GM12801 (cell line): ENCODE data around the gene ARMC9.

Experiments used
- CTCF ChIP-seq: IDR thresholded peaks from one replicate; pipeline ENCODE4 v1.5.1; 2011; ENCODE audit warnings: control low read depth; ENCODE audit not compliant: insufficient read length; ENCODE audit errors: extremely low read depth

ARMC9 gene

GRCh38 chr2:231321021-231321420 is 122.6 kb downstream of the ARMC9 start:
- no peak for TF ChIP-seq CTCF

- TF ChIP-seq CTCF: no peak
Measured at GRCh38 chr2:231321556-231322334, 123.3 kb downstream of the ARMC9 start.

GRCh38 chr2:231323316-231323715 is 124.9 kb downstream of the ARMC9 start:
- no peak for TF ChIP-seq CTCF

- no peak for TF ChIP-seq CTCF
Measured at GRCh38 chr2:231325826-231326225, 127.4 kb downstream of the ARMC9 start.

GRCh38 chr2:231326404-231326803 is 128.0 kb downstream of the ARMC9 start:
- TF ChIP-seq CTCF: no peak

- TF ChIP-seq CTCF: no peak
Measured at GRCh38 chr2:231330311-231330710, 131.9 kb downstream of the ARMC9 start.

GRCh38 chr2:231331533-231331932 is 133.1 kb downstream of the ARMC9 start:
- no peak for TF ChIP-seq CTCF

GRCh38 chr2:231332388-231332787 is 134.0 kb downstream of the ARMC9 start:
- no peak for TF ChIP-seq CTCF
